ENCODE results near the gene AGO3. TPM values are rescaled to one million over a fixed set of nuclear protein-coding genes. Genes with fewer than 3 reads are reported as not detected.

Gene AGO3
- total RNA-seq, 4 donors from 2014 or later = 19.9 to 23.3 (median 21.0) TPM

- no peaks in the 10 kb centered on the region for H3K27me3 ChIP-seq
- TF ChIP-seq EP300 (IDR thresholded peaks at IDR 0.05) = no peak
- TF ChIP-seq POLR2AphosphoS5 (IDR thresholded peaks at IDR 0.05) = no peak
- no peak for TF ChIP-seq POLR2A (IDR thresholded peaks at IDR 0.05; ENCODE audit: low read depth)
- TF ChIP-seq CTCF (IDR thresholded peaks at IDR 0.05) = no peak
- intact Hi-C loops (cut with DNase I) = loop anchor here (5.0 kb wide), 2 partner anchors 93 to 193 kb away; no protein-coding TSS in a partner anchor
- H3K4me3 ChIP-seq = no peak overlapping the region
- DNase-seq (ENCODE audit: extremely low spot score) = no peak
- 72% methylated on average over 7 of the region's 8 CpGs for WGBS
- peaks cover 28 to 69% (median 60%) of the 10 kb centered on the region in 4 donors for H3K36me3 ChIP-seq
- peaks cover 11 to 64% (median 50%) of the 10 kb centered on the region in 4 donors for H3K4me1 ChIP-seq
- no peaks in the 10 kb centered on the region for H3K9me3 ChIP-seq
- peak overlapping the region in 1 of 4 donors; percentile 40 for H3K27ac ChIP-seq (replicated peaks in 1 of 4)
Measured at GRCh38 chr1:36094621-36095061, 163.7 kb downstream of the AGO3 start.

GRCh38 chr1:36095760-36096405 is 165.0 kb downstream of the AGO3 start:
- H3K36me3 ChIP-seq = peaks cover 28 to 67% (median 54%) of the 10 kb centered on the region in 4 donors
- DNase-seq (ENCODE audit: extremely low spot score) = no peak
- H3K27me3 ChIP-seq = no peaks in the 10 kb centered on the region
- H3K4me1 ChIP-seq = peaks cover 7 to 61% (median 45%) of the 10 kb centered on the region in 4 donors
- peak overlapping the region in 1 of 4 donors; percentile 3 for H3K27ac ChIP-seq (replicated peaks in 1 of 4)
- intact Hi-C loops (cut with DNase I) = loop anchor here (5.0 kb wide), 2 partner anchors 91 to 191 kb away; no protein-coding TSS in a partner anchor
- TF ChIP-seq EP300 (IDR thresholded peaks at IDR 0.05) = no peak
- TF ChIP-seq POLR2AphosphoS5 (IDR thresholded peaks at IDR 0.05) = no peak
- no peak for TF ChIP-seq POLR2A (IDR thresholded peaks at IDR 0.05; ENCODE audit: low read depth)
- no peak for TF ChIP-seq CTCF (IDR thresholded peaks at IDR 0.05)
- H3K9me3 ChIP-seq = no peaks in the 10 kb centered on the region
- WGBS = 66% methylated on average over 7 of the region's 15 CpGs
- H3K4me3 ChIP-seq = no peak overlapping the region

- Histone ChIP-seq H3K4me1 (peaks cover 4 to 52% (median 39%) of the 10 kb centered on the region in 4 donors), H3K27ac (replicated peaks in 1 of 4) (no peak overlapping the region), H3K9me3 (no peaks in the 10 kb centered on the region), H3K36me3 (peaks cover 26 to 58% (median 45%) of the 10 kb centered on the region in 4 donors), H3K4me3 (no peak overlapping the region), H3K27me3 (no peaks in the 10 kb centered on the region)
- DNase-seq (ENCODE audit: extremely low spot score) = no peak
- intact Hi-C loops (cut with DNase I) = loop anchor here (5.0 kb wide), 2 partner anchors 91 to 191 kb away; no protein-coding TSS in a partner anchor
- TF ChIP-seq POLR2A (IDR thresholded peaks at IDR 0.05; ENCODE audit: low read depth) = no peak
- no peak for TF ChIP-seq CTCF (IDR thresholded peaks at IDR 0.05)
- TF ChIP-seq POLR2AphosphoS5 (IDR thresholded peaks at IDR 0.05) = no peak
- TF ChIP-seq EP300 (IDR thresholded peaks at IDR 0.05) = no peak
- WGBS = 70% methylated on average over 11 of the region's 16 CpGs
Measured at GRCh38 chr1:36096500-36097432, 165.9 kb downstream of the AGO3 start.

GRCh38 chr1:36097693-36098585 is 167.0 kb downstream of the AGO3 start:
- intact Hi-C loops (cut with DNase I) = loop anchor here (2.0 to 5.0 kb wide), 4 partner anchors 37 to 323 kb away; no protein-coding TSS in a partner anchor
- Histone ChIP-seq H3K4me1 (peaks cover 4 to 48% (median 37%) of the 10 kb centered on the region in 4 donors), H3K27ac (replicated peaks in 1 of 4) (no peak overlapping the region), H3K4me3 (no peak overlapping the region), H3K27me3 (no peaks in the 10 kb centered on the region), H3K36me3 (peaks cover 16 to 46% (median 33%) of the 10 kb centered on the region in 4 donors), H3K9me3 (no peaks in the 10 kb centered on the region)
- TF ChIP-seq POLR2AphosphoS5 (IDR thresholded peaks at IDR 0.05) (no peak), EP300 (IDR thresholded peaks at IDR 0.05) (no peak), CTCF (IDR thresholded peaks at IDR 0.05) (no peak), POLR2A (IDR thresholded peaks at IDR 0.05; ENCODE audit: low read depth) (no peak)
- 90% methylated on average over 15 of the region's 33 CpGs for WGBS
- DNase-seq (ENCODE audit: extremely low spot score) = no peak
